IMR-90 (cell line): ENCODE measurements around the gene DHCR24.

Experiments used
- CEBPB ChIP-seq: IDR thresholded peaks from 2 replicates; pipeline ENCODE4 v1.6.1; 2012; ENCODE audit warnings: low read depth, low read length, improper control_type of control experiment
- MAFK ChIP-seq: IDR thresholded peaks from 2 replicates; pipeline ENCODE4 v1.6.1; 2012; ENCODE audit warnings: low read depth, low read length, improper control_type of control experiment
- MXI1 ChIP-seq: IDR thresholded peaks from 2 replicates; pipeline ENCODE4 v1.6.1; 2012; ENCODE audit warnings: low read depth, mild to moderate bottlenecking, low read length, moderate library complexity, borderline replicate concordance
- POLR2A ChIP-seq: IDR thresholded peaks from 2 replicates; pipeline ENCODE4 v1.6.1; 2012; ENCODE audit warnings: mild to moderate bottlenecking, low read depth, low read length
- RAD21 ChIP-seq: IDR thresholded peaks from 2 replicates; pipeline ENCODE4 v1.6.1; 2012; ENCODE audit warnings: low read length, improper control_type of control experiment
- RCOR1 ChIP-seq: IDR thresholded peaks from 2 replicates; pipeline ENCODE4 v1.6.1; 2012; ENCODE audit warnings: mild to moderate bottlenecking, low read length, improper control_type of control experiment; ENCODE audit not compliant: insufficient replicate concordance
- RFX5 ChIP-seq: IDR thresholded peaks from 2 replicates; pipeline ENCODE4 v1.8.0; 2012; ENCODE audit warnings: low read depth, mild to moderate bottlenecking, low read length, moderate library complexity
- SMC3 ChIP-seq: fragments of 150-350 bp; IDR thresholded peaks from 2 replicates; pipeline ENCODE4 v1.6.1; 2016; ENCODE audit warnings: low read depth, mild to moderate bottlenecking, antibody characterized with exemption, low read length, moderate library complexity
- TF ChIP-seq, protein P1 (sequence below): conservative IDR thresholded peaks from 2 replicates; pipeline ENCODE4 v1.5.1; 2012; ENCODE audit warnings: mild to moderate bottlenecking, low read depth, low read length, improper control_type of control experiment
- TF ChIP-seq, protein P2 (sequence below): fragments of 150-350 bp; IDR thresholded peaks from 2 replicates; pipeline ENCODE4 v1.6.1; 2017; ENCODE audit warnings: mild to moderate bottlenecking, antibody characterized with exemption, low read length, low read depth

DNA sequence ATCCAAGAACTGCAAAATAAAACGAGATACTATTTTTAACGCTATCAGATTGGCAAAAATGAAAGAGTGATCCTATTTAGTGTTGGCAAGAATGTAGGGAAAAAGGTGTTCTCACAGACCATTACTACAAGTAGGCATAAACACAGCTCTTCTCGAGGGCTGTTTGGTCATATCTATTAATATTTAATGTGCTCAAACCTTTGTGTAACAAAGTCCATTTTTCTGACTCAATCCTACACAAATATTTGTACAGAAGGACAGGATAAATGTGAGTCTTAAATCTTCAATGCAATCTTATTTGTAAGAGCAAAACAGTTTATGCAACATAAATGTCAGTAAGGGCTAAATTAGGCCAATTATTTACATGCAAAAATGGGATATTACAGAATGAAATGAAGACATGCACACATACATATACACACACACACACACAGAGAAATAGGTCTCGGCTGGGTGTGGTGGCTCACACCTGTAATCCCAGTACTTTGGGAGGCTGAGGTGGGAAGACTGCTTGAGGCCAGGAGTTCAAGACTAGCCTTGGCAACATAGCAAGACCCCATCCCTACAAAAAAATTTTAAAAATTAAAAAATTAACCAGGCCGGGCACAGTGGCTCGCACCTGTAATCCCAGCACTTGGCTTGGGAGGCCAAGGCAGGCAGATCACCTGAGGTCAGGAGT is 17.7 kb downstream of the DHCR24 start:
- TF ChIP-seq, protein P1, sequence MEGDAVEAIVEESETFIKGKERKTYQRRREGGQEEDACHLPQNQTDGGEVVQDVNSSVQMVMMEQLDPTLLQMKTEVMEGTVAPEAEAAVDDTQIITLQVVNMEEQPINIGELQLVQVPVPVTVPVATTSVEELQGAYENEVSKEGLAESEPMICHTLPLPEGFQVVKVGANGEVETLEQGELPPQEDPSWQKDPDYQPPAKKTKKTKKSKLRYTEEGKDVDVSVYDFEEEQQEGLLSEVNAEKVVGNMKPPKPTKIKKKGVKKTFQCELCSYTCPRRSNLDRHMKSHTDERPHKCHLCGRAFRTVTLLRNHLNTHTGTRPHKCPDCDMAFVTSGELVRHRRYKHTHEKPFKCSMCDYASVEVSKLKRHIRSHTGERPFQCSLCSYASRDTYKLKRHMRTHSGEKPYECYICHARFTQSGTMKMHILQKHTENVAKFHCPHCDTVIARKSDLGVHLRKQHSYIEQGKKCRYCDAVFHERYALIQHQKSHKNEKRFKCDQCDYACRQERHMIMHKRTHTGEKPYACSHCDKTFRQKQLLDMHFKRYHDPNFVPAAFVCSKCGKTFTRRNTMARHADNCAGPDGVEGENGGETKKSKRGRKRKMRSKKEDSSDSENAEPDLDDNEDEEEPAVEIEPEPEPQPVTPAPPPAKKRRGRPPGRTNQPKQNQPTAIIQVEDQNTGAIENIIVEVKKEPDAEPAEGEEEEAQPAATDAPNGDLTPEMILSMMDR, result no peak
- TF ChIP-seq SMC3, result no peak
- TF ChIP-seq POLR2A, result no peak
- TF ChIP-seq RCOR1, result no peak
- TF ChIP-seq RAD21, result no peak
- TF ChIP-seq RFX5, result no peak
- TF ChIP-seq MXI1, result no peak
- no peak for TF ChIP-seq CEBPB
- TF ChIP-seq MAFK, result no peak
- TF ChIP-seq, protein P2, sequence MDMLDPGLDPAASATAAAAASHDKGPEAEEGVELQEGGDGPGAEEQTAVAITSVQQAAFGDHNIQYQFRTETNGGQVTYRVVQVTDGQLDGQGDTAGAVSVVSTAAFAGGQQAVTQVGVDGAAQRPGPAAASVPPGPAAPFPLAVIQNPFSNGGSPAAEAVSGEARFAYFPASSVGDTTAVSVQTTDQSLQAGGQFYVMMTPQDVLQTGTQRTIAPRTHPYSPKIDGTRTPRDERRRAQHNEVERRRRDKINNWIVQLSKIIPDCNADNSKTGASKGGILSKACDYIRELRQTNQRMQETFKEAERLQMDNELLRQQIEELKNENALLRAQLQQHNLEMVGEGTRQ, result no peak
